DMS 273 (cell line): ENCODE measurements around the gene DPYSL4.

Source experiments
- DNase-seq: peaks from one replicate; lab custom pipeline; 2025; ENCODE audit not compliant: unreplicated experiment; lab: John Stamatoyannopoulos, UW

DPYSL4 gene

DNA sequence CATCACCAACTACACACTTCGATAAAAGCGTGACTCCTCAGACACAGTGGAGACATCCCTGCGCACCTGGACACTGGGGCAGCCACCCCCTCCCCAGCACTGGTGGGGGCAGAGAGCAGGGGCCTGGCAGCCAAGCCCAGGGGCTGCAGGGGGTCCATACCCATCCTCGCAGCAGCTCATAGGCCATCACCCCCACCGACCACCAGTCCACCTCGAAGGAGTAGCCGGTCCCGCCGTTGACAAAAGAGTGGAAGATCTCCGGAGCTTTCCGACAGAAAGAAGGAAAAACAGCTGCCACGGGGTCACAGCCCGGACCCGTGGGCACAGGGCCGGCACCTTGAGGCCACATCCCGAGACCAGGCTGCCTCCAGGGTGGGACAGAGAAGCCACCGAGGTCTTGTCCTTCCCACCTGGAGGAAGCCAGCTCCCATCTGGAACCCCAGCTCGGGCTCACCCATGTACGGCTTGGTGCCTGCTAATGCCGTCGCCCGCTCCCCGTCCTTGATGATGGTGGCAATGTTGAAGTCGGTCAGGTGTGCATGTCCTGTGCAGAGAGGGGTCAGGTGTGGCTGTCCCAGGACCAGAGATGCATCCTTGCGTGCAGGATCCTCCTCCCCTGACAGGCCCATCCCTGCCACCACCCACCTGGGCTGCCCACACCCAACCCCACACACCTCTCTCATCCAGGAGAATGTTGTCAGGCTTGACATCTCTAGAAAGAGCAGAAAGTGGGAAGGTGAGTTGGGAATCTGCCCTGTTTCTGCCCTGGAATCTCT, 38.5 kb downstream of the DPYSL4 start:
- no peak for DNase-seq

DNA sequence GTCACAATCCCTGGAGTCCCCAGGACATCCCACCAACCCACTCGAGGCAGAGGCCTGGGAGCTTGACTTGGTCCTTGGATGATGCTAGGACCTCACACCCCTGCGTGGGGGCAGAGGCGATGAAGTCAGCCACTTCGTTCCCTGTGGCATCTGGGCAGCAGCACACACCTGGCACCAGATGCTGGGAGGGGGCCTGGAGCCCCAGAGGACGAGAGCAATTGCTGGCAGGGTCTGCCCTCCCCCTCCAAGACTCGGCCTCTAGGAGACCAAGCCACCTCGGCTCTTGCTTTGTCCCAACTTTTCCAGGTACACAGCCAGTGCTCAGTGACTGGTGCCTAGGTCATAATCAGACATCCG, 39.1 kb downstream of the DPYSL4 start:
- DNase-seq: no peak

DNA sequence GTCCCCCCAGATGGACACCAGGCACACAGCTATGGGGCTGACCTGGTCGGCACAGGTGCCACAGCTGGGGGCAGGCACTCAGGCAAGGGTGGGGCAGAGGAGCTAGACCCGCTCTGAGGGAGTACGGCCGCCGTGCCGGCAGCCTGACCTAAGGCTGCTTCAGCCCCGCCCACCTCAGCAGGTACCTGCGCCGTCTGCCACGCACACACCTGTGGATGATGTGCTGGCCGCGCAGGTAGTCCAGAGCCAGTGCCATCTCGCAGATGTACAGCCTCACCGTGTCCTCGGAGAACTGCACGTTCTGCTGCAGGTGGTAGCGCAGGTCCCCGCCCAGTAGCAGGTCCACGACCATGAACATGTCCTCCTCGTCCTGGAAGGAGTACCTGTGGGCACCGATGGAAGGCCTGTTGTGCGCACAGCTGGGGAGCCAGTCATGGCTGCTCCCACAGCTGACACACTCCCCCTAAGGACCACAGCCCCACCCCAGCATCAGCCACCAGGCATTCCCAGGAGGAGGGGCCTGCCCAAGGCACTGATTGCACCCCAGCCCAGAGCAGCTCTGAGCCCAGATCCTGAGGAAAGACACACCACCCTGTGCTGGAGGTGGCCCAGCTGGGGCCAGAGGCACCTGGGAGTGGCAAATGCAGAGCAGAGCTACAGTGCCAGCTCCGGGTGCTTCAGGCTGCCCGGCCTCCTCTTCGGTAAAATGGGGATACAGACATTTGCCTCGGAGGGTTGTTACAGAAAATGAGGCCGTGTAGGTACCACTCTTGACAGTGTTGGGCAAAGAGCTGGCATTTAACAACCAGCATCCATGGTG, 40.0 kb downstream of the DPYSL4 start:
- no peak for DNase-seq

DNA sequence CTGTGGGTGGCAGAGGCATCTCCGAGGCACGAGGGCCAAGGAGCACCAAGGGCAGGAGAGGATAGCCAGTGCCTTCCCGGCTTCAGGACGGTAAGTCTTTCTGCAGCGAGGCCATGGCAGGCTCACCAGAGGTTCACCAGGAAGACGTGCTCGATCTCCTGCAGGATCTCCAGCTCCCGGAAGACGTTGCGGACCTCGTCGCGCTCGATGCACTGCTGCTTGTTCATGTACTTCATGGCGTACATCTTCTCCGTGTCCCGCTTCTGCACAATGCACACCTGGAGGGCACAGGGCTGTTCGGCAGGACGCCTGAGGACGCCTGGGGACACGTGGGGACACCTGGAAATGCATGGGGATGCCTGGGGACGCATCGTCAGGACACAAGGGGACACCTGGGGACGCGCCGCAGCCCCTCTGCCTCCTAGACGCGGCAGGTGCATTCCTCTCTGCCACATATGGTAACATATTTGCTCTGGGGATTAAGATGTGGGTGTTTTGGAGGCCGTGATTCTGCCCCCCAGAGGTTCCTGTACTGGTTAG, 41.2 kb downstream of the DPYSL4 start:
- no peak for DNase-seq

DNA sequence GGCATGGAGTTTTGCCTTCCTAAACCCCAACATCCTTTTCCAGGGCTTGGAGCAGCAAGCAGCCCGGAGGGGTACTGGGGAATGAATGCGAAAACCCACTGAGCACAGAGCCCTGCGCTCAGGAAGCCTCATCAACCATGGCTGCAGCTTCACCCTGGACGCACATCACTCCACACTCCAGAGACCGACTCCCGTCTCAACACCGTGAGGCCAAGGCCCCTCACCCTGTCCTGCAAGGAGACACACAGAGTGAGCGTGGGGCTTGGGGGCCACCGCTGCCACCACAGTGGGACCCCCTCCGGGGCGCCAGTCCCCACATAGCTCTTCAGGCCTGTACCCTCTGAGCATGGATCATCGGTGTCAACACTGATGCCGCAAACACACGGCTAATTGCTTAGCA, 41.9 kb downstream of the DPYSL4 start:
- DNase-seq: no peak

DNA sequence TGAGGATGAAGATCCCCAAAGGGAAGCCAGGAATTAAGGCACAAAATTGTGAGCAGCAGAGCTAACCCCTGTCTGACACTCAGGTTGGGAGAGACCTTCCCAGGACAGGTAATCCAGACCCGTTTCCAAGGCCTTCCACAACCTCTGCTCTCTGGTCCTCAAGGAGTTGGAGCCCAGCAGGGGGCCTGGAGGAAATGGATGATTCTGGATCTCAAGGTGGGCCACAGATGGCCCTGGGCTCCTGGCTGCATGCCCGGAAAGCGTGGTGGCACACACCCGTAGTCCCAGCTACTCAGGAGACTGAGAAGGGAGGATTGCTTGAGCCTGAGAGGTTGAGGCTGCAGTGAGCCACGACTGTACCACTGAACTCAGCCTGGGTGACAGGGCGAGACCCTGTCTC, 42.3 kb downstream of the DPYSL4 start:
- peak; percentile 24 for DNase-seq

DNA sequence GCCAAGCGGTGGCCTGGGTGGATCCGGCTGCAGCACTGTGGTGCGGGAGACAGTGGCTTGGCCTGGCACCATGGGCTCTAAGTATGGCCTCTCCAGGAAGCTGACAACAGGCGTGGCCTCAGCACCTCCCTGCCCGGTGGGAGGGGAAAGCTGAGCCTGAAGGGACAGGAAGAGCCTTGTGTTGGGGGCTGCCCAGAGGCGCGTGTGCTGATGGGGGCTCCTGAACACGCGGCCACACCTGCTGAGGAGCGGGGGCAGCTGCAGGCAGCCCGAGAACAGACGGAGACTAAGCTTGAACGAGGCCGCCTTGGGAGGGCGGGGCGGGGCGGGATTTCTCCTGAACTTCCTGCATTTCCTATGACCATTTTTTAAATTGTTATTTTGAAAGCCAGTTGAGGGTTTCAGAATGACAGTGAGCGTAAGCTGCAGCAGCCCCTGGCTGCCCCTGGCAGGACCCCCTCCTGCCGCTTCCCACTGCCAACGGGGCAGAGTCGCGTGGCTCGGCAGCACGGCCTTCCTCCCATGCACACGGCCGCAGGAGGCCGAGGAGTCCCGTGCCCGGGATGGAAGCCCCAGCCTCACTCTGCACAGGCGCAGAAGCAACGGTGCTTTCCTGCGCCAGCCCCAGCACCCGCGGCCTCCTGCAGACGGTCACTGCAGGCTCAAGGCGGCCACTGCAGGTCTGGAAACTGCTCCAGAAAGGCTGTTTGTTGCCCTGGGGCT, 43.2 kb downstream of the DPYSL4 start:
- no peak for DNase-seq

DNA sequence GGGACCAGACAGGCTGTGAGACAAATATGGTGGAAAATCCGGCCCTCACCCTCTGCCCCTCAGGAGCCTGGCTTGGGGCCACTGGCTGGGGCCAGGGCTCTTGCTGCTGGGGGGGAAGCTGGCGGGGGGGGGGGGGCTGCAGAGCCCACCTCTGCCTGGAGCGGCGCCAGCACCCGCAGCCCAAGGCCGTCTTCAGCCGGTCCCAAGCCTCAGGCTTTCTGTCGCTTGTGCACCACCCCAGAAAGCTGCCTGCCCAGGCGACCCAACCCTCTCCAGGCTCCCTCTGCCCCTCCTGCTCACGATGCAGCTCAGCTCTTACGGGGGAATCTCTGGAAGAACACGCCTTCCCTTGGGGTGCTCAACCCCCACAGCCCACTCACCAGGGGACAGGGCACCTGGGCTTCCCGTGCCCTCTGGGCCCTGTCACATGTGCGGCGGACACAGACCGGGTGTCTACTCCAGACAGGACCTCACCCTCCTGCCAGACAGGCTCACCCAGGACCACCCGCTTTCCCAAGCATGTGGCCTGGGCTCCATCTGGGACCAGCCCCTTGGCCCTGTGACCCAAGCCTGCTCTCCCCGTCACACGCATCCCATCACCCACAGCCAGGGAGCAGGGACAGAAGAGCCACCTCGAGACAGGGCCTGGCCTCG, 43.9 kb downstream of the DPYSL4 start:
- DNase-seq: no peak

DNA sequence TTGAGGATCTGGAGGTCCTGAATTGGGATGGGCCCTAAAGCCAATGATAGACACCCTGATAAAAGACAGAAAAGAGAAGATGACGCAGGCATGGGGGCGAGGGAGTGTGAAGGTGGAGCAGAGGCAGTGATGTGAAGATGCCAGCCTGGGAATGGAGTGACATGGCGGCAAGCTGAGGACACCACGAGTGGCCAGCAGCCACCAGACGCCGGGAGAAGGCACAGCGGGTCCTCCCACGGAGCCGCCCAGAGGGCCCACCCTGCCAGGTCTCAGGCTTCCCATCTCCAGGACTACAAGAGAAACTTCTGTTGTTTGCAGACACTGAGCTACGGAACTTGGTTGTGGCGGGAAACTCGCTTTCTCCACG, 44.9 kb downstream of the DPYSL4 start:
- DNase-seq: no peak

DNA sequence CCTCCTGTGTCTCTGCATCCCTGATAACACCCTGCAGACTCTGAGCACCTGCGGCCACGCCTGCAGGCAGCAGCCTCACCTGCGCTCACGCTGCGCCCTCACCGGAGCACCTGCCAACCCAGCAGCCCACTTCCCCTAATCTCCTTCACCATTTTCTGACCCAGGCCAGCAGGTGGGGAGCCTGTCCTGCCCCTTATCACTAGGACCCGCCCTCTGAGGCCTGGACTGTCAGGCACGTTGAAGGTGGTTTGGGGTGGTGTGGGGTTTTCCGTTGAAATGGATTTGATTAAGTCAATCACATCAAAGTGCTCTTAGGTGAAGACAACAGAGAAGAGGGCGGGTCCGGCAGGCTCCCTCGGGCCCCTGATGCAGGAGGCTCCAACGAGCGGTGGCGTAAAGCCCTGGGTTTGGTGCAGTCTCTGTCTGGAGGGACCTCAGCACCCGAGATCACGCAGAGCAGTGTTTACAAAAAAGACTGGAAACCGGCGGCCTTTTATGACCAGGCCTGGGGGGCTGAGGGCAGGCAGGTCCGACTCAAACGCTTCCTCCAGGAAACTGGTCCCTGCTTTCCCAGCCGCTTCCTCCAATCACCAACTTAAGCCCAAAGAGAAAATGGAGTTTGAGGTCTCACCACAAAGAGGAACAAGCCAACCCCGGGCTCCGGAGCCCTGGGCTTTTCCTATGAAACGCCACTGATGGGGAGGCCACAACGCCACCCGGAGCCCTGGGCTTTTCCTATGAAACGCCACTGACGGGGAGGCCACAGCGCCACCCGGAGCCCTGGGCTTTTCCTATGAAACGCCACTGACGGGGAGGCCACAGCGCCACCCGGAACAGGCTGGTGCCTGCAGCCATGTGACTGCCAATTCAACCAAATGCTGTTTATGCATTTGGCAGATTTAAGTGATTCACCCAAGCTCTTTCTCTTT, 45.5 kb downstream of the DPYSL4 start:
- no peak for DNase-seq

DNA sequence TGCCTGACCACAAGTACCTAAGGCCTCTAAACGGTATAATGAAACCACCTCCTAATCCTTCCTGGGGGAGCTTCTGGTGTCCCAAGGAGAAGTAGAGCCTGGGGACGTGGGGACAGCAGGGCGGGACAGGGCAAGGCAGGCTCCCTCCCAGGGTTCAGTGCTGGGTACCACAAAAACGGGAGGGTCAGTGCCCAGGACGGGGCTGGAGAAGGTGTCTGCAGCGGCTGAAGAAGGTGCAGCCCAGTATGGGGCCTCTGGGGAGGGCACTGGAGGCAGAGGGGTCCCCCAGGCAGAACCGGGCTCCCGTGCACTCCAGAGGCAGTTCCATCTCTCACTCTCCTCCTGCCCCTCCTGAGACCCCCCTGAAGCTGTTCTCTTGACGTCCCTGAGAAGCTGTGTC, 46.2 kb downstream of the DPYSL4 start:
- DNase-seq: no peak

DNA sequence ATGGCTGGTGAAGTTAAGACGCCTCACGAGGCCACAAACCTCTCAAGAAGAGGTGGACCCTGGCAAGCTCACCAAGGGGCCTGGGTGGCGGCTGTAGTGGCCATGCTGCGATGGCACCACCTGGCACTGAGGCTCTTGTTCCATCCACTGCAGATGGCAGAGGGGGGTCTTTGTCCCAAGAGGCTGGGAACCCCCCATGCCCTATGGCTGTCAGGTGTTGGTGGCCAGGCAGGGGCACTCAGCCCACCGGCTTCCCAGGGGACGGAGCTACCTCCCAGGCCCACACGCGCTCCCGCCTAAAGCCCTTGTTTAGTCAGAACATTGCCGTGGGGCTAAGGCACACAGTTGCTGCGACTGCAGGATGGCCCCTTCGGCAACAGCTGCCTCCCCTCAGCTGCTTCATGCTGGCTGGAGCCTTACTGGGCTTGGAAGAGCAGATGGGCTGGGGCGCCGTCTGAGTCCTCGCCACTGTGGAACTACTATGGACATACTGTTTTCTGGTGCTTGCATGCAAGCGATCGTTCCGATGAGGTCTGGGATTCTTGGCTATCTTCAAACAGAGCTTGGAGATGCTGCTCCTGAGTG, 46.8 kb downstream of the DPYSL4 start:
- DNase-seq: peak; percentile 64

DNA sequence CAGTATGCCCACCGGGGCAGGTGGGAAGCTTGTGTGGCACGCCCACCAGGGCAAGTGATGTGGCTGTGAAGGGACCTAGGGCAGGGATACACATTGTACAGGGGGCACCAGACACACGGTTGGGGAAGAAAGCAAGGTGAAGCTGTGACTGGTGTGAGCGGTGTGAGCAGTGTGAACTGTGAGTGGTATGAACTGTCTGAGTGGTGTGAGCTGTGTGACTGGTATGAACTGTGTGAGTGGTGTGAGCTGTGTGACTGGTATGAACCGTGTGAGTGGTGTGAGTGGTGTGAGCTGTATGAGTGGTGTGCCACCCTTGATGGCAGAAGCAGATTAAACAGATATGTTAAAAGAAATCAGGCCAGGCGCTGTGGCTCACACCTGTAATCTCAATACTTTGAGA, 48.1 kb downstream of the DPYSL4 start:
- no peak for DNase-seq

DNA sequence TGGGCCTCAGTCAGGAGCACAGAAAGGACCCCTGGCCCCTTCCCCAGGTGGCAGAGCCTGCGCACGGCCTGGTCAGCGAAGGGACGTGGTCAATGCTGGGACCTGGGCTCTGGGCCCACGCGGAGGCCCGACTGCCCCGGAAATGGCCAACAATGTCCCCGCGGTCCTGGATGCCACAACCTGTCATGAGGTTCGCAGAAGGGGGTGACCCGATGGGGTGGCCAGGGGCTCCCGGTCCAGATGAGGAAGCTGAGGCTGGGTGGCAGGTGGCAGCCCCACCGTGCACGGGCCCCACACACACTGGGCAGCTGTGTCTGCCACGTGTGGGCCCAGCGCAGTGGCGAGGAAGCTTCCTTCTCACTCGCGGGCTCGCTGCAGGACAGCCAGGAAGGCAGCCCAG, 49.4 kb downstream of the DPYSL4 start:
- DNase-seq: no peak

DNA sequence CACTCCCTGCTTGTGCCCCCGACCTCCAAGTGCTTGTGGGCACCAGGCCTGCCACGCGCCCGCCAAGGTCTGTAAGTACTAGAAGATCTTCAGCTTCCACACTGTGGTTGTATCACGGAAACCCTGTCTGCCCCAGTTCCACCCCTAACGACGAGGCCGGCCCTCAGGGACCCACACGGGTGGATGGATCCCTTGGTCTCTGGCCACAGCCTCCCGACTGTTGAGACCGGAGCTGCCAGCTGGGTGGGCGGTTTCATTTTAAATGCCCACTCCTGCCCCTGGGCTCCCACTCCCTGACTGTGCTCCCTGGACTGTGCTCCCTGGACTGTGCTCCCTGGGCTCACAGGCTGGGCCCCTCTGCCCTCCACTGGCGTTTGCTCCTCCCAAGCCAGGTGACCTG, 50.1 kb downstream of the DPYSL4 start:
- DNase-seq: no peak

DNA sequence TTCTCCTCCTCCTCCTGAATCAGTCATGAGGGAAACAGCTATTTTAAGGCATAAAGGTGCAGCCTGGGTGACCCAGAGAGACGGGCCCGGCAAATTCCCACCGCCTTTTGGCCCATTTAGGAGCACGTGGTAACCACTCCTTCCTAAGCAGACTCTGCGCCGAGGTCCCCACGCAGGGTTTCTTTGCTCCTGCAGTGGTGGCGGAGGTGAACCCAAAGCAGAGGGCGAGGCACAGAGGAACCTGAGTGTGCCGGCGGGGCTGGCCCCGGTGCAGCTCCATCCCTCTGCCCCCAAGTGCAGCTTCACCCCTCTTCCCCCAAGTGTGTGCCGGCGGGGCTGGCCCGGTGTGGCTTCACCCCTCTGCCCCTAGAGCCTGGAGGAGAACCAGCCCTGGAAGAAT, 50.6 kb downstream of the DPYSL4 start:
- DNase-seq: no peak

DNA sequence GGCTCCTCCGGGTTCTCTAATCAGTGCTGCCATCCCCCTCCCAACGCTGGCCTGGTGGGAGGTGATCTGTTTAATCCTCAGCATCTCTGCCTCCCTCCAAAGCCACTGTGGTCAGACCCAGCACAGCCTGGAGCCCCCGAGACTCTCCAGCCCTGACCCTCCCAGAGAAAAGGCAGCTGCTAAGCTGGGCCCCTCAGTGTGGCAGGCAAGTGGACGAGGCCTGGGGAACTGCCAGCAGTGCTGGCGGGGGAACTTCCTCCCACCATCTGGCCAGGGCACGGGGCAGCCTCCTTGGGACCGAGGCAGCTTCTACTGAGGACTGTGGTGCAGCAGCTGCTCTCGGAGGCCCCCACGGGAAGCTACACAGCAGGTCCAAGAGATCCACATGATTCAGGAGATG, 51.1 kb downstream of the DPYSL4 start:
- DNase-seq: peak; percentile 82

DNA sequence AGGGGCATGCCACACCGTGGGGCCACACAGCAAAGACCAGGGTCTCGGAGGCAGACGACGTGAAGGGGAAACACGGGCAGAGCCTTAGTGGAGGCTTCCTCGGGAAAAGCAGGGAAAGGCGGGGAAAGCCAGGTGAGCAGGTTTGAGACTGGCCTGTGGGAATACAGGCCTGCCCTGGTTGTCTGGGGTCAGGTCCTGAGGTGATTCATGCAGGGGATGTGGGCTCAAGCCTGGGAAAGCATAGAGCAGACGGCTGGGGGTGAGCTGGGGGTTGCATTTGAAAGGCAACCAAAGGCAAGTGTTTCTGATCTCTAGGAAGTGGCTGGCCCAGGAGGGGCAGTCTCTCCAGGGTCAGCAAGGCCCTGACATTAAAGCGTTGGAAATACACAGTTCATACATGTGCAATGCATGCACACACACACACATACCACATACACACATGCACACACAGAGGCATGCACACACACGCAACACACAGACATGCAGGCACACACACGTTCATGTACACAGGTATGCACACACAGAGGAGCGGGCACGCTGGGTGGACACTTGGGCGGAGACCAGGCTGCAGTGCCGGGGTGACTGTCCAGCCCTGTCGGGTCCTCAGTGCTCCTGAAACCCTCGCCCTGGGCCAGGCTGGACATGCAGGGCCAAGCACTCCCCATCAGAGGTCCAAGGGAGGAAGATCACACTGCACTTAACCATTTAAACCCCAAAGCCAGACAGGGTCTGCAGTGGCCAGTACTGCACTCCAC, 51.8 kb downstream of the DPYSL4 start:
- DNase-seq: no peak
